Measurements from ENCODE around the gene PTPRA.
"Not testable (repeated sequence)": the region's sequence is repeated elsewhere in the genome, so short reads cannot be mapped to it uniquely, and the experiment has no call there.

PTPRA gene

GRCh38 chr20:2889797-2890196 is 16.5 kb downstream of the PTPRA start:
- DNase-seq = no peak

GRCh38 chr20:2890742-2891141 is 17.5 kb downstream of the PTPRA start:
- DNase-seq = no peak

- no peak for DNase-seq
Measured at GRCh38 chr20:2891343-2891742, 18.1 kb downstream of the PTPRA start.

GRCh38 chr20:2892376-2892775 is 19.1 kb downstream of the PTPRA start:
- no peak for DNase-seq

GRCh38 chr20:2894221-2894620 is 20.9 kb downstream of the PTPRA start:
- DNase-seq = no peak

GRCh38 chr20:2895154-2895553 is 21.9 kb downstream of the PTPRA start:
- DNase-seq = not testable (repeated sequence)

- no peak for DNase-seq
Measured at GRCh38 chr20:2899243-2899642, 26.0 kb downstream of the PTPRA start.

GRCh38 chr20:2900845-2901592 is 27.7 kb downstream of the PTPRA start:
- no peak for DNase-seq

- DNase-seq = no peak
Measured at GRCh38 chr20:2902291-2902690, 29.0 kb downstream of the PTPRA start.

GRCh38 chr20:2902818-2903217 is 29.5 kb downstream of the PTPRA start:
- DNase-seq = no peak

GRCh38 chr20:2903686-2904085 is 30.4 kb downstream of the PTPRA start:
- DNase-seq = no peak

- no peak for DNase-seq
Measured at GRCh38 chr20:2907519-2907918, 34.2 kb downstream of the PTPRA start.

- no peak for DNase-seq
Measured at GRCh38 chr20:2909953-2910352, 36.7 kb downstream of the PTPRA start.

GRCh38 chr20:2911200-2911599 is 37.9 kb downstream of the PTPRA start:
- DNase-seq = no peak

GRCh38 chr20:2914160-2914559 is 40.9 kb downstream of the PTPRA start:
- no peak for DNase-seq

GRCh38 chr20:2917266-2917665 is 44.0 kb downstream of the PTPRA start:
- DNase-seq = no peak

GRCh38 chr20:2918096-2919049 is 45.1 kb downstream of the PTPRA start:
- DNase-seq = no peak

GRCh38 chr20:2919518-2920245 is 46.4 kb downstream of the PTPRA start:
- no peak for DNase-seq

GRCh38 chr20:2920473-2920872 is 47.2 kb downstream of the PTPRA start:
- DNase-seq = no peak

GRCh38 chr20:2921506-2921905 is 48.2 kb downstream of the PTPRA start:
- no peak for DNase-seq

- DNase-seq = no peak
Measured at GRCh38 chr20:2922957-2923356, 49.7 kb downstream of the PTPRA start.

GRCh38 chr20:2930538-2930937 is 57.3 kb downstream of the PTPRA start:
- DNase-seq = no peak

- DNase-seq = no peak
Measured at GRCh38 chr20:2932498-2932897, 59.2 kb downstream of the PTPRA start.
